Right lobe of liver (tissue), 6 donors: Measurements from ENCODE around the gene RNPEPL1. TPM values are rescaled to one million over a fixed set of nuclear protein-coding genes. Genes with fewer than 3 reads are reported as not detected.
A peak's percentile ranks its signal among the peaks of the same experiment; 100 is the strongest.

Experiments
- ATAC-seq, 4 donors: fragments of 200-7000 bp; cut with Tn5 transposase; one replicate each; pipeline ENCODE4 v1.9.1; 2020; ENCODE audit warnings: mild to moderate bottlenecking in 4 of 4, moderate library complexity in 4 of 4
- DNase-seq, 3 donors: peaks; one replicate each; pipeline ENCODE4 v3.0.0-alpha.2; 2020
- H3K27ac ChIP-seq, 3 donors: fragments of 200-600 bp; one replicate each; pipeline ENCODE4 v1.8.0; 2022
- H3K27me3 ChIP-seq, 2 donors: fragments of 200-600 bp; one replicate each; pipeline ENCODE4 v1.8.0; 2022
- H3K36me3 ChIP-seq, 4 donors: fragments of 200-600 bp; sonication (generic) in 1 of 4; one replicate each; pipeline versions ENCODE4 v1.5.1 to v1.8.0; 2017 to 2022; ENCODE audit warnings: control low read depth in 1 of 4
- H3K4me1 ChIP-seq, 4 donors: fragments of 200-600 bp; sonication (generic) in 1 of 4; one replicate each; pipeline versions ENCODE4 v1.5.1 to v1.8.0; 2017 to 2022; ENCODE audit warnings: control low read depth in 1 of 4
- H3K4me3 ChIP-seq, 3 donors: fragments of 200-600 bp; one replicate each; pipeline ENCODE4 v1.8.0; 2022
- H3K9me3 ChIP-seq, 4 donors: fragments of 200-600 bp; sonication (generic) in 1 of 4; one replicate each; pipeline versions ENCODE4 v1.5.1 to v1.8.0; 2017 to 2022; ENCODE audit warnings: control low read depth in 1 of 4
- POLR2A ChIP-seq: fragments of 450-650 bp; IDR thresholded peaks from one replicate; pipeline ENCODE4 v1.6.1; 2017; ENCODE audit warnings: antibody characterized with exemption, mild to moderate bottlenecking
- WGBS: methylation state at CpG from one replicate; pipeline ENCODE4 v1.1.6; 2018; ENCODE audit warnings: low coverage, low lambda C conversion rate; ENCODE audit not compliant: insufficient coverage; ENCODE audit errors: missing lambda C conversion rate; 5-methylcytosine and 5-hydroxymethylcytosine counted together
- intact Hi-C, 2 donors: fragments of 100-400 bp; cut with DNase I; formaldehyde crosslinking; loops; one replicate each; pipeline versions ENCODE4 v1.11.2 to v1.14.1; 2022
- total RNA-seq, 6 experiments: library from RNA; depleted of rRNA in 2 of 6; stranded (reverse); fragments of >200 nt in 2 of 6; fragmentation: NEBNext Ultra II Directional in 3 of 6; extraction: Animal tissue kit (Norgen Biotek cat#: 25700) in 3 of 6; gene quantifications; one replicate each; pipeline versions ENCODE4 v1.1.0 to v1.2.4, GENCODE V29; 2016 to 2023
- TF ChIP-seq, protein P1 (sequence below), 4 donors: fragments of 200-600 bp in 3 of 4; fragments of 450-650 bp in 1 of 4; IDR thresholded peaks; one replicate each; pipeline versions ENCODE4 v1.5.1 to v1.8.0; 2016 to 2022; ENCODE audit warnings: antibody characterized with exemption in 4 of 4, mild to moderate bottlenecking in 2 of 4
- donor health status: DM: no; HTN: yes; CAD: no.
- donor health status: DM: no; HTN: no; CAD: no.
- donor health status: DM: no; HTN: no; CAD: no.
- donor health status: DM: no; HTN: yes; CAD: no.
- donor health status: DM: no; HTN: yes; CAD: no.

The RNPEPL1 gene
- total RNA-seq, 6 experiments from 2014 or later, result 24.7 to 105 (median 31.0) TPM

DNA sequence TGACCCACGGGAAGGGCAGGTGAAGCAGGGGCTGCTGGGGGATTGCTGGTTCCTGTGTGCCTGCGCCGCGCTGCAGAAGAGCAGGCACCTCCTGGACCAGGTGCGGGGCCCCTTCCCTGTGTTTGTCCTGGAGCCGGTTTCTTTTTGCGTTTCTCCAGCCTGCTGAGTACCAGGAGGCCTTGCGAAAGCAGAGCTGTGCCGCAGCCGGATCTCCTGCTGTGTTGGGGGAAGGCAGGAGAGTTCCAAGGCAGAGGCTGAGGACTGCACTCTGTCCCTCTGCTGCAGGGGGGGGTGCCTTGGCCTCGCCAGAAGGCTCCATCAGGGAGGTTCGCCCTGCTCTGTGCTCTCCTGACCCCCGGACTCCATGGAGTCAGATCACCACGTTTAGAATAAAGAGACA is 21.1 kb downstream of the RNPEPL1 start:
- ATAC-seq (no peak), DNase-seq (peak; percentile 11 to 44 (median 33))
- Histone ChIP-seq H3K4me3 (no peak overlapping the region), H3K9me3 (no peaks in the 10 kb centered on the region), H3K4me1 (peaks cover 0 to 28% (median 8%) of the 10 kb centered on the region in 4 donors), H3K27me3 (no peaks in the 10 kb centered on the region), H3K36me3 (peaks cover 0 to 5% (median under 1%) of the 10 kb centered on the region in 4 donors), H3K27ac (no peak overlapping the region)
- intact Hi-C loops, result no loop called here
- no peak for TF ChIP-seq POLR2A
- TF ChIP-seq, protein P1, sequence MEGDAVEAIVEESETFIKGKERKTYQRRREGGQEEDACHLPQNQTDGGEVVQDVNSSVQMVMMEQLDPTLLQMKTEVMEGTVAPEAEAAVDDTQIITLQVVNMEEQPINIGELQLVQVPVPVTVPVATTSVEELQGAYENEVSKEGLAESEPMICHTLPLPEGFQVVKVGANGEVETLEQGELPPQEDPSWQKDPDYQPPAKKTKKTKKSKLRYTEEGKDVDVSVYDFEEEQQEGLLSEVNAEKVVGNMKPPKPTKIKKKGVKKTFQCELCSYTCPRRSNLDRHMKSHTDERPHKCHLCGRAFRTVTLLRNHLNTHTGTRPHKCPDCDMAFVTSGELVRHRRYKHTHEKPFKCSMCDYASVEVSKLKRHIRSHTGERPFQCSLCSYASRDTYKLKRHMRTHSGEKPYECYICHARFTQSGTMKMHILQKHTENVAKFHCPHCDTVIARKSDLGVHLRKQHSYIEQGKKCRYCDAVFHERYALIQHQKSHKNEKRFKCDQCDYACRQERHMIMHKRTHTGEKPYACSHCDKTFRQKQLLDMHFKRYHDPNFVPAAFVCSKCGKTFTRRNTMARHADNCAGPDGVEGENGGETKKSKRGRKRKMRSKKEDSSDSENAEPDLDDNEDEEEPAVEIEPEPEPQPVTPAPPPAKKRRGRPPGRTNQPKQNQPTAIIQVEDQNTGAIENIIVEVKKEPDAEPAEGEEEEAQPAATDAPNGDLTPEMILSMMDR (IDR thresholded peaks at IDR 0.05), result no peak
- 77% methylated on average over 6 of the region's 14 CpGs for WGBS

DNA sequence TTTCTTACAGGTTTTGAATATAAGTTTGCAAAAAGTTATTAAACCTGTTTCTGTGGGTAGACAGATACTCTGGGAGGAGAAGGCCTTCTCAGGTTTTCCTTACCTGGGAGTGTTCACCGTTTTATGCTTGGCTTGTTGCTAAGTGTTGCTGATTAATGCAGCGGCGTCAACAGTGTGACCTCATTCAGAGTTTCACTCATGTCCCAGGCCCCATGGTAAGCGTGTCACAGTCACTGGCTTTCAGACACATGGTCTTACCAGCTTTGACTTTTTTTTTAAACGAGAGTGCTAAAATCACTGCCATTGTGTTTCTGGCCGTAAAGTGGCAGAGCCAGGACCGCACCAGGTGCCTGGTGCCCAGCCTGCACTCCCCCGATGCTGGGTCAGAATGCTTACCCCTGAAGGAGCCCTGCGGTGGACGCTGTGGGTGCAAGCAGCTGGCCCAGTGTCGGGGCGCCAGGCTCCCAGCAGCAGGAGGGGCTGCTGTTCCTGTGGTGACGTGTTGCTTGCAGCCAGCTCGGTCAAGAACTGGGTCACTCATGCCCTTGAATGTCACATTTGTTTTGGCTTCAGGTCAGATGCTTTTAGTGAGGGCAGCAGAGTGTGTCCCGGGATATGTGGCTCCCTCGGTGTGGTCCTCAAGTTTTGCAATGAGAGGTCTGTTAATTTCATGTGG is 21.7 kb downstream of the RNPEPL1 start:
- TF ChIP-seq POLR2A, result no peak
- TF ChIP-seq, protein P1 (IDR thresholded peaks at IDR 0.05), result no peak
- peak; percentile 19 to 66 (median 25) for DNase-seq
- Histone ChIP-seq H3K27me3 (no peaks in the 10 kb centered on the region), H3K27ac (no peak overlapping the region), H3K4me3 (no peak overlapping the region), H3K4me1 (peaks cover 0 to 23% (median 6%) of the 10 kb centered on the region in 4 donors), H3K9me3 (no peaks in the 10 kb centered on the region), H3K36me3 (peaks cover 0 to 5% (median under 1%) of the 10 kb centered on the region in 4 donors)
- WGBS, result 66% methylated on average over 9 of the region's 16 CpGs
- intact Hi-C loops, result no loop called here
- ATAC-seq, result no peak

DNA sequence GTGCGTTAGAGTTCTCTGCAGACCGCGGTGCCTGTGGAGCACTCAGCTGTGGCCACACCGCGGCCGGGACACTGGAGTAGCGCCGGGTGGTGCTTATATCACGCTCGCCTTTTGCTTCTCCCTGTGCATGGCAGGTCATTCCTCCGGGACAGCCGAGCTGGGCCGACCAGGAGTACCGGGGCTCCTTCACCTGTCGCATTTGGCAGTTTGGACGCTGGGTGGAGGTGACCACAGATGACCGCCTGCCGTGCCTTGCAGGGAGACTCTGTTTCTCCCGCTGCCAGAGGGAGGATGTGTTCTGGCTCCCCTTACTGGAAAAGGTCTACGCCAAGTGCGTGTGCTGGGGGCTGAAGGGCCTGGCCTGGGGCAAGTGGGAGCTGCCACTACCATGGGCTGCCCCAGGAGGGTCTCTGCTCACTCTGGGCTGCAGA is 22.4 kb downstream of the RNPEPL1 start:
- Histone ChIP-seq H3K9me3 (no peaks in the 10 kb centered on the region), H3K4me3 (no peak overlapping the region), H3K27ac (no peak overlapping the region), H3K4me1 (peaks cover 0 to 21% (median 3%) of the 10 kb centered on the region in 4 donors), H3K27me3 (no peaks in the 10 kb centered on the region), H3K36me3 (peaks cover 0 to 5% (median under 1%) of the 10 kb centered on the region in 4 donors)
- TF ChIP-seq POLR2A, result no peak
- TF ChIP-seq, protein P1 (IDR thresholded peaks at IDR 0.05), result no peak
- no CpG with 5 or more reads among the region's 21 CpGs for WGBS
- intact Hi-C loops, result no loop called here
- ATAC-seq (no peak), DNase-seq (peak; percentile 15 to 43 (median 38))

DNA sequence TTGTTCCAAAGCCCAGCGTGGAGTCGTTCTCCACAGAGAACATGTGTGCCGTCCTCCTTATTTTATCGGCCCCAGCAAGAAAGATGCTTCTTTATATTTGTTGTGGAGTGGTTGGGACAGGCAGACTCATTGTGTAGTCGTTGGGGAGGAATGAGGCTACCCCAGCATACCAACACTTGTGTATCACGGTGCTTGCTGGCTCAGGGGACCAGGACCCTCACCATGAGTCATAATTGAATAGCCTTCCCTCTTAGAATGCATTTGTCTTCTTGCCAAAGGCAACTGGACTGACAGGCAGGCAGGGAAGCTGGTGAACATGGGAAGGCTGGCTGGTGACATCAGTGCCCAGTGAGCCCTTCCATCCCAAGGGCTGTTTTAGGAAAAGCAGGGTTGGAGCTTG is 22.9 kb downstream of the RNPEPL1 start:
- ATAC-seq (no peak), DNase-seq (no peak)
- 85% methylated on average over 4 of the region's 6 CpGs for WGBS
- intact Hi-C loops, result no loop called here
- Histone ChIP-seq H3K36me3 (peaks cover 0 to 5% (median under 1%) of the 10 kb centered on the region in 4 donors), H3K27me3 (no peaks in the 10 kb centered on the region), H3K9me3 (no peaks in the 10 kb centered on the region), H3K4me3 (no peak overlapping the region), H3K27ac (no peak overlapping the region), H3K4me1 (peaks cover 0 to 26% (median 6%) of the 10 kb centered on the region in 4 donors)
- TF ChIP-seq, protein P1 (IDR thresholded peaks at IDR 0.05), result no peak
